Kidney capillary endothelial cell (primary cell): ENCODE results near the gene NFATC1.

ENCODE experiments used
- DNase-seq: peaks from one replicate; pipeline ENCODE4 v3.0.0-alpha.2; 2018; ENCODE audit warnings: low spot score

NFATC1 gene

DNA sequence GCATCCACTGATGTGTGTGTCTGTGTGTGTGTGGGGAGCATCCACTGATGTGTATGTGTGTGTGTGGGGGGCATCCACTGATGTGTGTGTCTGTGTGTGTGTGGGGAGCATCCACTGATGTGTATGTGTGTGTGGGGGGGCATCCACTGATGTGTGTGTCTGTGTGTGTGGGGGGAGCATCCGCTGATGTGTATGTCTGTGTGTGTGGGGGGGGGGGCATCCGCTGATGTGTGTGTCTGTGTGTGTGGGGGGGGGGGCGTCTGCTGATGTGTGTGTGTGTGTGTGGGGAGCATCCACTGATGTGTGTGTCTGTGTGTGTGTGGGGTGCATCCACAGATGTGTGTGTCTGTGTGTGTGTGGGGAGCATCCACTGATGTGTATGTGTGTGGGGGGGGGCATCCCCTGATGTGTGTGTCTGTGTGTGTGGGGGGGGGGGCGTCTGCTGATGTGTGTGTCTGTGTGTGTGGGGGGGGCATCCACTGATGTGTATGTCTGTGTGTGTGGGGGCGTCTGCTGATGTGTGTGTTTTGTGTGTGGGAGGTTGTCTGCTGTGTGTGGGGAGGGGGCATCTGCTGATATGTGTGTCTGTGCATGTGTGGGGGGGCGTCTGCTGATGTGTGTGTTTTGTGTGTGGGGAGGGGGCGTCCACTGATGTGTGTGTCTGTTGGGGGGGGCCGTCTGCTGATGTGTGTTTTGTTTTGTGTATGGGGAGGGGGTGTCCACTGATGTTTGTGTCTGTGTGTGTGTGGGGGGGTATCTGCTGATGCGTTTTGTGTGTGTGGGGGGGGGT is 125.9 kb downstream of the NFATC1 start:
- DNase-seq = no peak

DNA sequence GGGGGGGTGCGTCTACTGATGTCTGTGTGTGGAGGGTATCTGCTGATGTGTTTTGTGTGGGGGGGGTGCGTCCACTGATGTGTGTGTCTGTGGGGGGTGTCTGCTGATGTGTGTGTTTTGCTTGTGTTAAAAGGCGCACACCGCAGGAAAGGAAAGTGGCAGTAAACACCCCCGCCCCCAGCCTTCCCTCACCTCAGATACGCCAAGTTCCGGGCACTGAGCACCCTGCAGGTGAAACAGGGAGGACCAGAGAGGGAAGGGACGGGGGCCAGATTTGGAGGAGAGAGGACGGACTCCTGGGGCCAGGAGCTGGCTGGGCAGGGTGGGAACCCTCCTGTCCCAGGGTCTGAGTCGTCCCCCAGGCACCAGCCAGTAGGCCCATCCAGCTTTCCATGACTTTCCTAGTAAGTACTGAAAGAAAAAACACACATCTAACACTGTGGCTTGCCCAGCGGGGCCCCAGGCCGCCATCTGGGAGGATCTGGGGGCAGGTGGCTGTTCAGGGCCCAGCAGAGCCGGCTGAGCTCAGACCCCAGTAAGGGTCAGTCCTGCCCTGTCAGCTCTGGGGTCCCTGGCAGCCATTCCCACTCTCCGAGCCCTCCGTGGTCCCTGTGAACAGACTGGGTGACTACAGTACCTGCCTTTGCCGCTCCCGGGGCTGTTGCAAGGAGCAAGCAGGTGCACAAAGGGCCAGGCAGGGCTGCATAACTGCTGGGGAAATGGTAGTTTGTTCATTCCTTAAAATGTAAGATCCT is 126.9 kb downstream of the NFATC1 start:
- no peak for DNase-seq

DNA sequence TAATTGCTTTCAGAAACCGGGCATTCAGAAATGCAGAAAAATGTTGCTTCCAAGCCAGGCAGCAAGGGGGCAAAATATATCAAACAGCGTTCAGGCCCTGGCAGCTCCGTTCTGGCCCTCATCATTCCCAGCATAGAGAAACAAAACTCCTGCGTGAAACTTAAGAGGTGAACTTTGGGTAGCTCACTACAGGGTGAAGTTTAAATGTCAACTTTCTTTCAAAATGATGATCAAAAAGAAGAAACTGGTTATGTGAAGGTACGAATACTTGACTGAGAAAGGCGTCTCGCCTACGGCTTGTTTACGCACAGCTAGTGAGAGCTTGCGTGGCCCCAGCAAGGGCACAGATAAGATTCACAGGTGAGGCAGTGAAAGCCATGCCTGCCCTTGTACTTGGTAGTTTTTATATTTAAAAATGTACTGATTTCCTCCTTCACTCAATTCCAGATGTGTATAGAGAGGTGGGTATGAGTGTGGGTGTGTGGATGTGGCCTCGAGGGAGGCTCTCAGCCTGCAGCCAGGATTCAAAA is 127.5 kb downstream of the NFATC1 start:
- DNase-seq = no peak

- no peak for DNase-seq
Observed at GRCh38 chr18:79523736-79524180, 128.0 kb downstream of the NFATC1 start.

GRCh38 chr18:79524181-79525078 is 128.7 kb downstream of the NFATC1 start:
- no peak for DNase-seq

GRCh38 chr18:79525556-79526467 is 130.1 kb downstream of the NFATC1 start:
- DNase-seq = no peak

DNA sequence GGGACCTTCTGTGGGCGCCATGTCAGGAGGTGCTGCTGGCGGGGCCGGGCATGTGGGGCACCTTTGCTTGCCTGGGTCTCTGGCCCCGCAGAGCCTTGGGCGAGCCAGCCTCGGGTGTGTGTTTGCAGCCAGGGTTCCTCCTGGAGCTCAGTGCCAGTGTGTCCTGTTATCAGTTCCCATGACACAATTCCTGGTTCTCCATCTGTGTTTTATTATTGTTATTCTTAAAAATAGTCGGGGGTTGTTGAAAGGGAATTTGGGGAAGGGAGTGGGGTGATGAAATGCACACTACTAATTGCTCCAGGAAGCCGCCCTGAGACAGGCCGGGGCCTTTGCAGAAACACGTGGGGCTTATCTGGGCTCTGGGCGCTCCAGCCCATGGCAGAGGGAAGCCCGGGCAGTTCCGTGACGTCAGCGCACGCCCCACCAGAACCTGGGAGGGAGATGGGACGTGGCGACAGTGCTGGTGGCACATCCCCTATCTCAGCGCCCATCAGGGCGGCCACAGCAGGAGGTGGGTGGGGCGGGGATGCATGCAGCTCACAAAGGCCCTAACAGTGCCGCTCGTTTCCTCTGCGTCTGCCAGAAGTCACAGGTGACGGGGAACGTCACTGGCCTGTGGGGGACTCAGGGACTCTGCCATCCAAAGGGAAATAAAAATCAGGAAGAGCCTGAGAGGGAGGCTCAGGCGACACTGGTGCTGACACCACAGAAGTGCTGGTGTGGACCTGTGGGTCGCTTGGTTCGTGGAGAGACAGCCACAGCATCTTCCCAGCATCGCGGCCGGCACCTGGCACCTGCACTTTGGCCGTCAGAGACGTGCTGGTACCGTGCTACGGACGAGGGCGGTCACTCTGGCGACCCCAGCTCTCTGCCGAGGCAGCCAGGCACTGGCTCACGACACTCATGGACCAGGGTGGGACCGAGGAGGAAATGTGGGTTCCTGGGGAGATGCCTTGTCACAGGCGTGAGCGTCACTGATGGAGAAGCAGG is 131.0 kb downstream of the NFATC1 start:
- no peak for DNase-seq

DNA sequence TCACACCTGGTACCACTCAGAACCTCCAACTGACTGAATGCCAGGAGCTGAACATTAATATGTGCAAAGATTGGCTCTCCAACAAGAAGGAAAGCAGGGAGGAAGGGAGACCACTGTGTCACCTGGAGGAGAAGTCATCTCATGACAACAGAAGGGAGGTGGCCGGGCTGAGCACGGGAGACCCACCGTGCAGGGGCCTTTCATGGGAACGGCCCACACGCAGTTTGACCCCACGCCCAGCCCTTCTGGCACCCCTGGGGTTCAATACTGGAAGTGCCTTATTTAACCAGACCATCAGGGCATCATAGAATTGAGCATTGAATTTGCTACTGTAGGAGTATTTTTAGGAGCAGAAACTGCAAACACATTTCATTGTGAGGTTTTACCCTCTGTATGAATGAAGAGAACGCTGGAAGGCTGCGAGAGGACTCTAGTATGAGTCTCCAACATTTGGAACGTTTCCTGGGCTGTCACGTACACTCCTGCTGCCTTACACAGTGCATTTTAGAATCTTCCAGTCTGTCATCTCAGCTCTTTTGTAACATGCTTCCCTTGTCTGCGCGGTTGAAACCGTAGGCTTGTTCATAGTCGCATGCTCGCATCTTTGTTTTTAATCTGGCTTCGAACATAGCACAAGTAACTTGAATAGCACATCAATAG is 132.1 kb downstream of the NFATC1 start:
- DNase-seq = no peak

DNA sequence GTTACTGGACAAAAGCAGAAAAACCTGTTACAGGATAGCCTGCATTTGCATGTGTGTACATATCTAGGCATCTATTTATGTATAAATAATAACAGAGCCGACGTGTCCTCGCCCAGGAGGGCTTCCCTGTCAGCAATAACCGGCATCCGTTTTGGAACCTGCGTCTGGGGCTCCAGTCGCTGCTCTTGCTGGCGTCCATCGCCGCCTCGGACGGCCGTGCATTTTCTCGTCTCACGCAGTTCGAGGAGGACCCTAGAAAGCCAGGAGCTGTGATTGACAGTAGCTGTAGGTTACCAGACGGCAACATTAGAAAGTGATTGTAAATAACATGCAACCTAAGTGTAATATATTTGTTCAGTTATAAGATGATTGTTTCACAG is 132.6 kb downstream of the NFATC1 start:
- no peak for DNase-seq

- peak; percentile 67 for DNase-seq
Observed at GRCh38 chr18:79528846-79529245, 133.1 kb downstream of the NFATC1 start.

DNA sequence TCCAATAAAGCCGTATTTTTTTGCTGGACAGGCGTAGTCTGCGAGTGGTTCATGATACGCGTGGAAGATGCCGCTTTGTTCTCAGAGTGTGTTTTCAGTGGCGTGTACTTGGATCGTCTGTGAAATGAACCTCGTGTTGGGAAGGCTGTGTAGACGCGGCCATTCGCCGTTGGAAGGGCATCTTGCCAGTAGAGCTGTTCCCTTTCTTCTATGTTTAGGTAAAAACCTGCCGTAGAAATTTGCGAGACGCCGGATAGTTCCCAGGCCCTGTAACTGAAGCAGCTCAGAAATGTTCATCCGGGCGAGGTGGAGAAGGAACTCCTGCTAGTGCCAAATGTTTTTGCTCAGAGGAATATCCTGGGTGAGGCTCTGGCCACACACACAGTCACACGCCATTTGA is 133.6 kb downstream of the NFATC1 start:
- no peak for DNase-seq

DNA sequence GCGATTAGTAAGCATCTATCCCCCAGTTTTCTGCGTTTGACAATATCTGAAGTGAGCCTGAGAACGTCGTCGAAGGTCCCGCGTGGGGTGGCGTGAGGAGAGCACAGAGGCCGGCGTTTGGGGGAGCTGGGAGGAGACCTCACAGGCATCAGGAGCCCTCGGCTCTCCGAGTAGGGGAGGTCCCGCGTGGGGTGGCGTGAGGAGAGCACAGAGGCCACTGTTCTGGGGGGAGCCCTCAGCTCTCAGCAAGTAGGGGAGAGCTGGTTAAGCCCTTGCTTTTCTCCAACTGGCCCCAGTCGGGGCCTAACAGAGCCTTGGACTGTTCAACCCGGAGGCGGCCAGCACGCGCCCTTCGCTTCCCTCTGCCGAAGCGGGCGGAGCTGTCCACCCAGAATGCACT is 134.3 kb downstream of the NFATC1 start:
- DNase-seq = no peak

GRCh38 chr18:79530821-79531220 is 135.1 kb downstream of the NFATC1 start:
- no peak for DNase-seq

DNA sequence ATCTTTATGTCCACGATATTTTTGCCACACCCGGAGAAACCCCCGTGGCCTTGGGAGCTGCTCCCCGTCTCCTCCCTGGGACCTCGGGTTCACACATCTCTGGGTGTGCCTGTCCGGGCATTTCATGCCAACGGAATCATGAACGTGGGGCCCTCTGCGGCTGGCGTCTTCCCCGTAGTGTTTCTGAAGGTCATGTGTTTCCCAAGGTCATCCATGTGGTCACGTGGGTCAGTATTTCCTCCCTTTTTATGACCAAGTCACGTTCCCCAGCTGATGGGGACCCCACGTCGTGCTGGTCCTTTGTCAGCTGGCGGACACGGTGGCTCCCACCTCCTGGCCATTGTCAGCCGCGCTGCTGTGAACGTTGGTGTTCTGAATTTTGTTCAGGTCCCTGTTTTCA is 135.7 kb downstream of the NFATC1 start:
- DNase-seq = no peak

DNA sequence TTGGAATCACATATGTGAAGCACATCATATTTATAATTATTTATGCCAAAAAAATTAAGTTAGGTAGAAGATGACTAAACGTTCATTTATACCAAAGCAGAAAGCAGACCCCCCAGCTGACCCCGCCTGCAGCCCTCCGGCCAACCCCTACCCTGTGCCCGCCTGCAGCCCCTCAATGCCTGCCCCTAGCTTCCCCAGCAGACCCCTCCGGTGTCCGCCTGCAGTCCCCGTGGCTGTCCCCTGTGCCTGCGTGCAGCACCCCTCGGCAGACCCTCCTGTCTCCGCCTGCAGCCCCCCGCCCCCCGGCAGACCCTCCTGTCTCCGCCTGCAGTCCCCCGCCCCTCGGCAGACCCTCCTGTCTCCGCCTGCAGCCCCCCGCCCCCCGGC is 136.2 kb downstream of the NFATC1 start:
- DNase-seq = no peak

- no peak for DNase-seq
Observed at GRCh38 chr18:79532313-79533007, 136.7 kb downstream of the NFATC1 start.

GRCh38 chr18:79533146-79533545 is 137.4 kb downstream of the NFATC1 start:
- no peak for DNase-seq

DNA sequence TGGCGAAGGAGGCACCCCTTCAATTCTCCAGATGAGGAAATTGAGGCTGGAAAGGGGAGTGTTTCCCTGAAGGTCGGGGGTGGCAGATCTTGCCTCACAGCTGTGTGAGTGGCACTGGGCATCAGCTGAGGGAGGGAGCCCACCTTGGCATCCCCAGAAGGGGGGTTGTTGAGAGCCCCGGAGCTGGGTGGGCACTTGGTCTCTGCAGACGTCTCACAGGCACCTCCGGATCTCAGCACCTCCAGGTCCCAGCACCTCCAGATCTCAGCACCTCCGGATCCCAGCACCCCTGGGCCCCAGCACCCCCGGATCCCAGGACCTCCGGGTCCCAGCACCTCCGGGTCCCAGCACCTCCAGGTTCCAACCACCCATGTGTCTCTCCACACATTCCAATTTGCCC is 137.9 kb downstream of the NFATC1 start:
- no peak for DNase-seq

GRCh38 chr18:79534356-79534755 is 138.6 kb downstream of the NFATC1 start:
- no peak for DNase-seq
